HepG2 (cell line): Measurements from ENCODE around the gene RPH3AL. TPM values are rescaled to one million over a fixed set of nuclear protein-coding genes. Genes with fewer than 3 reads are reported as not detected.

Experiments used
- ATAC-seq: fragments of 200-7000 bp; cut with Tn5 transposase; 3 replicates; pipeline ENCODE4 v1.9.1; 2020; ENCODE audit warnings: mild to moderate bottlenecking, moderate library complexity
- BruUV-seq: library from RNA; stranded (reverse); fragments of 400-500 nt; replicated peaks from 2 replicates; lab custom pipeline; 2021; lab: Mats Ljungman, UMichigan
- CTCF ChIA-PET: fragments of 300-600 bp; formaldehyde crosslinking; extraction: SDS; loops from one replicate; lab custom pipeline; 2021; ENCODE audit warnings: low total read pairs, inconsistent platforms, low intra/inter-chr PET ratio; lab: Yijun Ruan, JAX
- POLR2A ChIA-PET: fragments of 350-600 bp; sonication (Branson Sonifier 250); formaldehyde crosslinking; loops from one replicate; lab custom pipeline; 2020; ENCODE audit warnings: antibody characterized with exemption, inconsistent platforms; lab: Yijun Ruan, JAX
- DNase-seq: peaks from one replicate; pipeline ENCODE4 v3.0.0-alpha.2; 2015; ENCODE audit warnings: low spot score
- FAIRE-seq: peaks from 3 replicates; lab custom pipeline; 2011; peaks lifted over from hg19 to GRCh38; lab: Jason Lieb, UNC
- H2AFZ ChIP-seq: one replicate; pipeline ENCODE4 v1.6.1; 2011; ENCODE audit warnings: low read length, inconsistent platforms
- H3K27ac ChIP-seq: fragments of 300-600 bp; 3 replicates; pipeline ENCODE4 v1.8.0; 2011; ENCODE audit warnings: mixed run types, mild to moderate bottlenecking, mixed read lengths, low read length, inconsistent platforms; ENCODE audit not compliant: insufficient read depth; ENCODE audit errors: extremely low read length
- H3K27me3 ChIP-seq, 2 experiments: fragments of 200-600 bp in 1 of 2; 2 replicates in 1 of 2; 3 replicates in 1 of 2; pipeline versions ENCODE4 v1.6.0 to v1.8.0; 2011; ENCODE audit warnings: low read length in 2 of 2, mild to moderate bottlenecking in 2 of 2, moderate library complexity in 2 of 2, inconsistent platforms in 1 of 2; ENCODE audit not compliant: insufficient read depth in 2 of 2, control insufficient read depth in 1 of 2
- H3K36me3 ChIP-seq, 2 experiments: fragments of 200-600 bp in 1 of 2; replicated peaks in 1 of 2; 2 replicates in 1 of 2; 3 replicates in 1 of 2; pipeline versions ENCODE4 v1.5.1 to v1.8.0; 2011; ENCODE audit warnings: low read length in 2 of 2, inconsistent platforms in 1 of 2; ENCODE audit not compliant: insufficient read depth in 2 of 2, control insufficient read depth in 1 of 2
- H3K4me1 ChIP-seq: 2 replicates; pipeline ENCODE4 v1.5.1; 2012; ENCODE audit warnings: low read length, inconsistent platforms; ENCODE audit not compliant: insufficient read depth
- H3K4me2 ChIP-seq: 2 replicates; pipeline ENCODE4 v1.6.0; 2011; ENCODE audit warnings: low read depth, low read length, inconsistent platforms
- H3K4me3 ChIP-seq, 3 experiments: fragments of 200-600 bp in 1 of 3; sonication (generic), shearing (Covaris generic) in 1 of 3; replicated peaks in 1 of 3; 2 replicates each; pipeline ENCODE4 v1.5.1; 2011 to 2016; ENCODE audit warnings: low read length in 3 of 3, inconsistent platforms in 2 of 3, low read depth in 2 of 3, mild to moderate bottlenecking in 2 of 3, control low read depth in 1 of 3, mixed read lengths in 1 of 3; ENCODE audit not compliant: insufficient read depth in 1 of 3
- H3K79me2 ChIP-seq: one replicate; pipeline ENCODE4 v1.6.1; 2011; ENCODE audit warnings: low read length, inconsistent platforms; ENCODE audit not compliant: insufficient read depth
- H3K9ac ChIP-seq: 2 replicates; pipeline ENCODE4 v1.6.0; 2011; ENCODE audit warnings: mild to moderate bottlenecking, low read depth, low read length, inconsistent platforms; ENCODE audit not compliant: insufficient read depth
- H3K9me3 ChIP-seq: 2 replicates; pipeline ENCODE4 v1.5.1; 2012; ENCODE audit warnings: mild to moderate bottlenecking, low read length
- H4K20me1 ChIP-seq: 2 replicates; pipeline ENCODE4 v1.6.0; 2011; ENCODE audit warnings: inconsistent platforms, mild to moderate bottlenecking, low read length, moderate library complexity; ENCODE audit not compliant: insufficient read depth
- AGO2 ChIP-seq: fragments of 200-400 bp; formaldehyde crosslinking; optimal IDR thresholded peaks from 2 replicates; pipeline ENCODE3; 2017; ENCODE audit warnings: mild to moderate bottlenecking, low read depth, low read length, moderate library complexity
- GLI4 ChIP-seq: sonication (generic); formaldehyde crosslinking; IDR thresholded peaks from 2 replicates; pipeline ENCODE4 v1.5.1; 2020; ENCODE audit warnings: missing genetic modification reagents, mild to moderate bottlenecking, moderate library complexity, borderline replicate concordance
- KMT2A ChIP-seq: sonication (generic); formaldehyde crosslinking; IDR thresholded peaks from 2 replicates; pipeline ENCODE4 v1.4.0; 2020; ENCODE audit warnings: missing genetic modification reagents
- STAT6 ChIP-seq: sonication (generic); formaldehyde crosslinking; IDR thresholded peaks from 2 replicates; pipeline ENCODE4 v1.4.0; 2020; ENCODE audit warnings: missing genetic modification reagents, mild to moderate bottlenecking, borderline replicate concordance
- ZBTB14 ChIP-seq: sonication (generic); formaldehyde crosslinking; IDR thresholded peaks from 2 replicates; pipeline ENCODE4 v1.4.0; 2020; ENCODE audit warnings: missing genetic modification reagents
- ZNF558 ChIP-seq: sonication (generic); formaldehyde crosslinking; IDR thresholded peaks from 2 replicates; pipeline ENCODE4 v1.9.0; 2022; ENCODE audit warnings: mild to moderate bottlenecking, missing genetic modification reagents, borderline replicate concordance
- WGBS: methylation state at CpG from one replicate; pipeline ENCODE4 v1.1.6; 2017; ENCODE audit warnings: low lambda C conversion rate; 5-methylcytosine and 5-hydroxymethylcytosine counted together
- in situ Hi-C: cut with HindIII; loops from 2 replicates; pipeline ENCODE4 v1.10.0; 2017; ENCODE audit warnings: low pct_unique_long_range_greater_than_20kb; ENCODE audit not compliant: extremely low pct_ligation_motif_present
- intact Hi-C: fragments of 100-400 bp; cut with micrococcal nuclease; formaldehyde crosslinking; loops from one replicate; pipeline ENCODE4 v1.10.0; 2022; ENCODE audit not compliant: unreplicated experiment
- polyA plus RNA-seq, 8 experiments: library from polyadenylated mRNA; depleted of rRNA in 3 of 8; stranded (reverse) in 7 of 8; unstranded in 1 of 8; fragments of >200 nt; fragmentation: Illumina TruSeq in 4 of 8; extraction: Trizol in 4 of 8; gene quantifications; 2 replicates each; pipeline versions ENCODE4 v1.2.1 to v1.2.3, GENCODE V29; 2011 to 2016; ENCODE audit warnings: low read depth in 4 of 8, missing spikeins in 1 of 8, mixed read lengths in 1 of 8; ENCODE audit not compliant: insufficient read depth in 1 of 8
- total RNA-seq, 5 experiments: library from RNA; depleted of rRNA; stranded (reverse); fragments of >200 nt; fragmentation: Illumina TruSeq; extraction: Trizol; gene quantifications; 2 replicates each; pipeline ENCODE4 v1.2.3, GENCODE V29; 2016; ENCODE audit warnings: low read depth in 1 of 5

RPH3AL gene
- total and polyA plus RNA-seq, 2 of the 13 experiments (the other 11 are each of a cell fraction or from before 2014, with no cell fraction given) = 7.8 to 16.4 TPM

GRCh38 chr17:291587-291986, 61.0 kb downstream of the RPH3AL start:
- intact Hi-C loops = no loop called here
- no peaks in the 10 kb centered on the region for H3K9me3 ChIP-seq
- no peak overlapping the region for H3K27ac ChIP-seq
- FAIRE-seq (no peak), ATAC-seq (no peak), DNase-seq (no peak)
- no peak overlapping the region for H2AFZ ChIP-seq
- no peaks in the 10 kb centered on the region for H3K79me2 ChIP-seq
- no peak for TF ChIP-seq ZBTB14
- no peak for TF ChIP-seq STAT6 (CRISPR knock-in tag)
- no peak for TF ChIP-seq GLI4
- TF ChIP-seq AGO2 = no peak
- TF ChIP-seq ZNF558 (CRISPR knock-in tag) = no peak
- TF ChIP-seq KMT2A (CRISPR knock-in tag) = no peak
- no peaks in the 10 kb centered on the region for H3K4me1 ChIP-seq
- in situ Hi-C loops = loop anchor here (10.0 kb wide), 1 partner anchor 57 kb away; no protein-coding TSS in a partner anchor
- H3K4me3 ChIP-seq = no peak overlapping the region
- CTCF ChIA-PET = no interaction called here
- no peak overlapping the region for H3K4me2 ChIP-seq
- H3K36me3 ChIP-seq = peaks cover 0 to 8% of the 10 kb centered on the region in 2 experiments; a peak in 3 of 5 replicates
- 90% methylated on average over 7 of the region's 7 CpGs for whole genome bisulfite sequencing
- H3K9ac ChIP-seq = no peak overlapping the region
- no peaks in the 10 kb centered on the region for H4K20me1 ChIP-seq
- BruUV-seq = no TSS peak
- no peaks in the 10 kb centered on the region for H3K27me3 ChIP-seq
- POLR2A ChIA-PET = no interaction called here
